ENCODE measurements around the gene TLE7.

DNA sequence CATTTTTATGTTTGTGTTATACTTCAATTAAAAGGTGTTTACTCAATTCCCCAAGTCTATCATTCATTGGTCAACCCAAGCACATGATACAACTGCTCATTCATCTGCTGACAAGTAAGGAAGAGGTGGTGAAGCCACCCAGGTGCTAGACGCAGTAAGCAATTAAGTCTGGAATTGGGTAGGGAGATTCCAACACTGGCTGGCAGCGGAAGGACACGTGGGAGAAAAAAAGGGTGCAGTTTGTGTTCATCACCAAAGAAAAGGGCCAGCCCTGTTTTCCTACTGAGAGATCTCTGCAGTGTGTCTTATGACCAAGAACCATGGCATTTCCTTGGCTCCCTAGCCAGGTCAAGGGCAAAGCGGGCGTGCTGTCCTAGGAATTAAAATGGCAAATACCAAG, 32.0 kb upstream of the TLE7 start:
- TF ChIP-seq, protein P1, sequence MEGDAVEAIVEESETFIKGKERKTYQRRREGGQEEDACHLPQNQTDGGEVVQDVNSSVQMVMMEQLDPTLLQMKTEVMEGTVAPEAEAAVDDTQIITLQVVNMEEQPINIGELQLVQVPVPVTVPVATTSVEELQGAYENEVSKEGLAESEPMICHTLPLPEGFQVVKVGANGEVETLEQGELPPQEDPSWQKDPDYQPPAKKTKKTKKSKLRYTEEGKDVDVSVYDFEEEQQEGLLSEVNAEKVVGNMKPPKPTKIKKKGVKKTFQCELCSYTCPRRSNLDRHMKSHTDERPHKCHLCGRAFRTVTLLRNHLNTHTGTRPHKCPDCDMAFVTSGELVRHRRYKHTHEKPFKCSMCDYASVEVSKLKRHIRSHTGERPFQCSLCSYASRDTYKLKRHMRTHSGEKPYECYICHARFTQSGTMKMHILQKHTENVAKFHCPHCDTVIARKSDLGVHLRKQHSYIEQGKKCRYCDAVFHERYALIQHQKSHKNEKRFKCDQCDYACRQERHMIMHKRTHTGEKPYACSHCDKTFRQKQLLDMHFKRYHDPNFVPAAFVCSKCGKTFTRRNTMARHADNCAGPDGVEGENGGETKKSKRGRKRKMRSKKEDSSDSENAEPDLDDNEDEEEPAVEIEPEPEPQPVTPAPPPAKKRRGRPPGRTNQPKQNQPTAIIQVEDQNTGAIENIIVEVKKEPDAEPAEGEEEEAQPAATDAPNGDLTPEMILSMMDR (IDR thresholded peaks at IDR 0.05), result no peak
- no peak for TF ChIP-seq POLR2A (IDR thresholded peaks at IDR 0.05)
